GM18517 (cell line): ENCODE data around the gene FUT6.
"Not testable (repeated sequence)": the region's sequence is repeated elsewhere in the genome, so short reads cannot be mapped to it uniquely, and the experiment has no call there.

ENCODE experiments used
- ATAC-seq: cut with Tn5 transposase; IDR thresholded peaks from one replicate; pipeline ENCODE4 v1.9.1; 2021; ENCODE audit warnings: mild to moderate bottlenecking, moderate library complexity; ENCODE audit not compliant: unreplicated experiment

Gene FUT6

DNA sequence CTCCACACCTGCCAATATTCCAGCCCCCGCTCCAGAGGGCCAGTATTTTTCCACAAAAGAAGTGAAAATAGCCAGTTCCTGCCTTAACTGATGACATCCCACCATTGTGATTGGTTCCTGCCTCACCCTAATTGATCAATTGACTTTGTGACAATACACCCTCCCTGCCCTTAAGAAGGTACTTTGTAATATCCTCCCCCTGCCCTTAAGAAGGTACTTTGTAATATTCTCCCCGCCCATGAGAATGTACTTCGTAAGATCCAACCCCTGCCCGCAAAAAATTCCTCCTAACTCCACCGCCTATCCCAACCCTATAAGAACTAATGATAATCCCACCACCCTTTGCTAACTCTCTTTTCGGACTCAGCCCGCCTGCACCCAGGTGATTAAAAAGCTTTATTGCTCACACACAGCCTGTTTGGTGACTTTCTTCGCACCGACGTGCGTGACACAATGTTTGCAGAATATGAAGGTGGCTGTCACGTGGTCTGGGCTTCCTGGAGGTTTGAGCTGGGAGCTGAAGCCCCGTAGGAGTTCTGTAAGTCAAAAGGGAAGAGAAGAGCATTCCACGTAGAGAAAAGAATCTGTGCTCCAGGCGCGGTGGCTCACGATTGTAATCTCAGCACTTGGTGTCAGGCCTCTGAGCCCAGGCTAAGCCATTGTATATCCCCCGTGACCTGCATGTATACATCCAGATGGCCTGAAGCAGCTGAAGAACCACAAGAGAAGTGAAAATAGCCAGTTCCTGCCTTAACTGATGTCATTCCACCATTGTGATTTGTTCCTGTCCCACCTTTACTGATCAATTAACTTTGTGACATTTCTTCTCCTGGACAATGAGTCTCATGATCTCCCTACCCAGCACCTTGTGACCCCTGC is 17.9 kb upstream of the FUT6 start:
- no peak for ATAC-seq

DNA sequence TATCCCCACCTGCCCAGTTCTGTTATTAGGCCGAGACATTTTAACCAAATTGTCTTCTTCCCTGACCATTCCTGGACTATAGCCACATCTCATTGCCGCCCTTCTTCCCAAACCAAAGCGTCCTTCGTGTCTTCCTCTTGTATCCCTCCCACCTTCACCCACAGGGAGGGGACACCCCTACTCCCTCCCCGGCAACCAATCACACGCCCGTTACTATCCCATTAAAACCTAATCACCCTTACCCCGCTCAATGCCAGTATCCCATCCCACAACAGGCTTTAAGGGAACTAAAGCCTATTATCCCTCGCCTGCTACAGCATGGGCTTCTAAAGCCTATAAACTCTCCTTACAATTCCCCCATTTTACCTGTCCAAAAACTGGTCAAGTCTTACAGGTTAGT is 15.6 kb upstream of the FUT6 start:
- ATAC-seq, result not testable (repeated sequence)

DNA sequence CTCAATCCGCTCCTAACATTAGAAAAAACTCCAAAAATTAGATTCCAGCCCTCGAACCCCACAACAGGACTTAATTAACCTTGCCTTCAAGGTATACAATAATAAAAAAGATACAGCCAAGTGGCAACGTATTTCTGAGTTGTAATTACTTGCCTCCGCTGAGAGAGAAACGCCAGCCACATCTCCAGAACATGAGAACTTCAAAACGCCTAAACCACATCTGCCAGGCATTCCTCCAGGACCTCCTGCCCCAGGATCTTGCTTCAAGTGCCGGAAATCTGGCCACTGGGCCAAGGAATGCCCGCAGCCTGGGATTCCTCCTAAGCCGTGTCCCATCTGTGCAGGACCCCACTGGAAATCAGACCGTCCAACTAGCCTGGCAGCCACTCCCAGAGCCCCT is 14.6 kb upstream of the FUT6 start:
- ATAC-seq, result not testable (repeated sequence)

DNA sequence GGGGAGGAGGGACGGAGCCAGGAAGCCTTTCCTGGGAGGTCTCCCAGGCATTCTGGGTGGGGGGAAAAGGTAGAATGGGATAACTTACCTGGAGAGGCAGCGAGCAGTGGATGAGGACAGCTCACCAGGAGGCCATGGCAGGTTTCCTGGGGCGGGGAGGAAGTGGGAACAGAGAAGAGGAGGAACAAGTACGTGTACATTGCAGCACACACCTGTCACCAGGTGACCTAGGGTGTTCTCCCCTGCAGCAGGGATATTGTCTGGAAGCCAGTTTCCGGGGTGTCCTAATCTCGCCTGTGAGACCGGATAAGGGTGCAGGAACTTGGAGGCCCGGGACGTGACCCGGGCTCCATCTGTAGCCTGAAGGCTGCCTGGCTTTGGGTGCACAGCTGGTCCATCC is 11.8 kb upstream of the FUT6 start, which contains the start of gene FUT3:
Gene FUT3 (minus strand): TSS at position 148 of the 400 bp plus-strand sequence.
- no peak for ATAC-seq

DNA sequence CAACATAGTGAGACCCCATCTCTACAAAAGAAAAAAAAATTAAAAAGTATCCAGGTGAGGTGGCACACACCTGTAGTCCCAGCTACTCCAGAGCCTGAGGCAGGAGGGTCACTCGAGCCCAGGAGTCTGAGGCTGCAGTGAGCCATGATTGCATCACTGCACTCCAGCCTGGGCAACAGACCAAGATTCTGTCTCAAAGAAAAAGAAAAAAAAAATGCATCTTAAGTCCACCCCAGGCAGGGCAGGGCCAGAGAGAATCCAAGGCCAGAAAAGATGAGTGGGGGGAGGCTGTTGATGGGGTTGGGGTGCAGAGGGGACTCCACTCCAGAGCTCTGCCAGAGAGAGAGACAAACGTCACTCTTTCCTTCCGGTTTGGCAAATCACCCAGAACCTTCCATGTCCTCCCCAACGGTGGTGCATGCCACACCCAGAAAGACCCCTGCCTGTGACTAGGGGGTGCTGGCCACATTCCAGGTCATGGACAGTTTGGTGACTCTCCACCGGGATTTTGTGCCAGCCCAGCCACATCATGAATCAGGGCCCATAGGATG is 11.3 kb upstream of the FUT6 start:
- no peak for ATAC-seq

DNA sequence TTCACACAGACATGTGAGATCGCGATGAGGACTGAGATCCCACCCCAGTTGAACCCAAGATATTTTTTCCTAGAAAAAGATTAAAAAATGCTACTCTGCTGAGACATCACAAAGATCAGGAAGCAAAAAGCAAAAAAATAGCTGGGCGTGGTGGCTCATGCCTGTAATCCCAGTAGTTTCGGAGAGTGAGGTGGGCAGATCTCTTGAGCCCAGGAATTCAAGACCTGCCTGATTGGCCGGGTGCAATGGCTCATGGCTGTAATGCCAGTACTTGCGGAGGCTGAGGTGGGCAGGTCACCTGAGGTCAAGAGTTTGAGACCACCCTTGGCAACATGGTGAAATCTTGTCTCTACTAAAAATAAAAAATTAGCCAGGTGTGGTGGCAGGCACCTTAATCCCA is 10.7 kb upstream of the FUT6 start:
- no peak for ATAC-seq

DNA sequence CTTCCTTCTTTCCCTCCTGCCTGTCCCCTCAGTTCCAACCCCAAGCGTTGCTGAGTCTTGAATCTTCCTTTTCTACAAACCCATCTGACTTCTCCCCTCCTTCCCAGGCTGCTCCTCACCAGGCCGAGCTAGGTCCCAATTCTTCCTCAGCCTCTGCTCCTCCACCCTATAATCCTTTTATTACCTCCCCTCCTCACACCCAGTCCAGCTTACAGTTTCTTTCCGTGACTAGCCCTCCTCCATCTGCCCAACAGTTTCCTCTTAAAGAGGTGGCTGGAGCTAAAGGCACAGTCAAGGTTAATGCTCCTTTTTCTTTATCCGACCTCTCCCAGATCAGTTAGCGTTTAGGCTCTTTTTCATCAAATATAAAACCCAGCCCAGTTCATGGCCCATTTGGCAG is 9.1 kb upstream of the FUT6 start:
- not testable (repeated sequence) for ATAC-seq

DNA sequence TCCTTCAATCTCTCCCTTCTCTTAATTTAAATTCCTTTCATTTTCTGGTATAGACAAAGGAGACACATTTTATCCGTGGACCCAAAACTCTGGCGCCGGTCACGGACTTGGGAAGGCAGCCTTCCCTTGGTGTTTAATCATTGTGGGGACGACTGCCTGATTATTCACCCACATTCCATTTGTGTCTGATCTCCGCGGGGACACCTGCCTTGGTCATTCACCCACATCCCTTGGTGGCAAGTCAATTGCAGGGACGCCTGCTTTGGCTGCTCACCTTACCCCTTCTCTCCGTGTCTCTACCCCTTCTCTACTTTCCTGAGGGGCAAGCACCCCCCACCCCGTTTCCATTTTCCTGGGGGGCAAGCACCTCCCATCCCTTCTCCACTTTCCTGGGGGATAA is 8.3 kb upstream of the FUT6 start:
- ATAC-seq, result not testable (repeated sequence)

DNA sequence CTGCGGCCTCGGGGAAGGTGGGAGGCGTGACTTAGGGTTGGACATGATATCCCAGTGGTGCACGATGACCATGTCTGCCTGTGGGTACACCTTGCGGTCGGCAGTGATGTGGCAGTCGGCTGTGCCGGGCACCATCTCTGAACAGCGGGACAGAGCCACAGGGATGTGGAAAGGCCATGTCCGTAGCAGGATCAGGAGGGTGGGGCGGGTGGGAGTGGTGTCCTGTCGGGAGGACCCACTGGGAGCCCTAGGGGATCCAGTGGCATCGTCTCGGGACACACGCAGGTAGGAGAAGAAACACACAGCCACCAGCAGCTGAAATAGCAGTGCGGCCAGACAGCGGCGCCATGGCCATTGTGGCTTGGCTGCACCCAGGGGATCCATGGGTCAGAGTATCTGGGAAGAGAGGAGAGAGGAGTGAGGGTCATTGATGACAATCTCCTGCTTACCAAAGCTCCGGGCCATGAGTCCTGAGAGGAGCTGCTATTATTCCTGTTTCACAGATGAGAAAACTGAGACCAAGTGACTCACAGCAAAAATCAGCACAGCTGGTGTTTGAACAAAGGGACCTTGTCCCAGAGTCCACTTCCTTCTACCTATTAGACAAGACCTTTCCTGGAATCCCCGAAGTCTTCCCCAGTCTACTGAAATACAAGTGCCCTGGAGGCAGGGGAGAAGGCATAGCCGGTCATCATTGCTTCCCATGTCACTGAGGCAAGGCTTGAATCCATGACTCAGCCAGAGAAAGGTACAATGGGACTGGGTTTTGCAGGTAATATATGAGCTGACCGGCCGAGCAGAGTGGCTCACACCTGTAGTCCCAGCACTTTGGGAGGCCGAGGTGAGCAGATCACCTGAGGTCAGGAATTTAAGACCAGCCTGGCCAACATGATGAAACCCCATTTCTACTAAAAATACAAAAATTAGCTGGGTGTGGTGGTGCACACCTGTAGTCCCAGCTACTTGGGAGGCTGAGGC is 5.2 kb upstream of the FUT6 start:
- ATAC-seq, result no peak

DNA sequence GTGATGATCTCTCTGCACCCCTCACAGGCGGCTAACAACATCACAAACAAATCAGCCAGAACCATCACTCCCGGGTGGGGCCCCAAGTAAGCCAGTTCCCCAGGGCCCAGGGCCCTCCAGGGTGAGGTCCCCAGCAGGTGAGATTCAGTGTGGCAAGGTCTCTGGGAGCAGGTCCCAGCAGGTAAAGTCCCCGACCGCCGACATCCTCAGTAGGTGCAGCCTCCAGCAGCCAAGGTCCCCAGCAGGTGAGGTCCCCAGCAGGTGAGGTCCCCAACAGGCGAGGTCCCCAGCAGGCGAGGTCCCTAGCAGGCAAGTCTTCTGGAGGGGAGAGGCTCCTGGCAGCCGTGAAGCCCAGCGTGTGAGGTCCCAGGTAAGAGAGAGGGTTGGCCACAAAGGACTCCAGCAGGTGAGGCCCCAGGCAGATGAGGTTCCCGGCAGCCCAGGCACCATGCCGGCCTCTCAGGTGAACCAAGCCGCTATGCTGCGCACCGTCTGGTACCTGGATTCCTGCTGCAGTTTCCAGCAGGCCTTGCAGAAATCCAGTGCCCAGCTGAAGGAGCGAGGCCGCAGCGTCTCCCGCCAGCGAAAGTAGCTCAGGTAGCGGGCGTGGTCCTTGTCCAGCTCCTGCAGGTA is 3.9 kb upstream of the FUT6 start:
- no peak for ATAC-seq

DNA sequence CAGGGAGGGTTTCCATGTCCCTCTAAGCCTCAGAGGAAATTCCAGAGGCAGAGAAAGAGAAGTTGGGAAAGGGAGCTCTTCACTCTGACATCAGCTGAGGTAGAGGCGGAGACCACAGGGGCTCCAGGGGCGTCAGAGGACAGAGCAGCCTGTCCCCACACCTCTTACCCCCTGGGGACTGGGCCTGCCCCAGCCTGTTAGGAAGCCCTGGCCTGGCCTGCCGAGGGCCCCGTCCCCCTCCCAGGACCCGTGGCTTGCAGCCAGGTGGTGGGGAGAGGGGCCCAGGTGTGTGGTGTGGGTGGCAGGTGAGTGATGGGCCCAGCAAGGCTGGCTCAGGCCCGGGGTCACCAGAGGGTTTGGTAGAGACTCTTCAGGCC is 2.2 kb upstream of the FUT6 start:
- not testable (repeated sequence) for ATAC-seq

DNA sequence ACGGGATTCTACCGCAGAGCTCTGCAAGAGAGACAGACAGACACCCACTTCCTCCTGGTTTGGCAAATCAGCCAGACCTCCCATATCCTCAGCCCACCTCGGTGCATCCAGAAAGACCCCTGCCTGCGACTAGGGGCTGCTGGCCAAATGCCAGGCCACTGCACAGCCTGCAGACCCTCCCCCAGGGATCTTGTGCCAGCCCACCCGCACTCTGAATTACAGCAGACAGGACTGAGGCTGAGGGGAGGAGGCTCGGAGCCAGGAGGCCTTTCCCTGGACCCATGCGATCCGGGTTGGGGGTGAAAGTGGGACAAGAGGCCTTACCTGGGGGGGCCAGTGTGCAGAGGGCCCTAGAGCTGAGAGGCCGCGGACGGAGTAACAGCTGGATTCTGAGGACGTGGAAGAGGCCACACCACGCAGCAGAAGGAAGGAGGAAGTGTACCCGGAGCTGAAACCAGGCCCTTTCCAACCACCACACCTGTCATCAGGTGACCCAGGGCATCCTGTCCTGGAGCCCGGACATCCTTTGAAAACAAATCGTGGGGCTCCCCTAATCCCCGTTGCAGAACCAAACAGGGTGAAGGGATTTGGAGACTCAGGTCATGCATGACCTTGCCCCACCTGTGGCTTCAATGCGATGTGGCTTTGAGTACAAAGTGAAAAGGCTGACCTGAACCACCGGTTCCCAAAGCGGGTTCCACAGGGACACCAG is 993 bp downstream of the FUT6 start:
- no peak for ATAC-seq

DNA sequence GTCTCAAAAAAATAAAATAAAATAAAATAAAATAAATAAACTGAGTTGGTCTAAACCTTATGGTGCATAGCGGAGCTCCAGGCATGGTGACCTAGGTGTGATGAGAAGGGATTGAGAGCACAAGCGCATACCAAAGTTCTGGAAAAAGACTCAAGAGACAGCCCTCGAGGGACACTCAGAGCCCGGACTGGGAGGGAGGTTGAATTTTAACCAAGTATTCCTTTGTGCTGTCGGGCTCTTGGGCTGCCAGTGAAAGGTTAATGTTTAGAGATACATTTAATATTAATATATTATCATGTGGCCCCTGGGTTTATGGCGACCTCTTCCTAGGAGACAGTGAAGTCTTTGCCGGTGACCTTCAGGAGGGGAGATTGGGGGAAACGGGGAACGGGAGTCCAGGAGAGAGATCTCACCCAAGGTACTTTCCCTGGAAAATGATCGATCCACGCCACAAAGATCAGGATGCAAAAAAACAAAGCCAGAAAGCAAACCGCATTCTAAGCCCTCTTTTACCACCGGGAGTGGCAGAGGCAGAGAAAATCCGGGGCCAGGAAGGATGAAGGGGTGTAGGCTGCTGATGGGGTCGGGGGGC is 1.6 kb downstream of the FUT6 start:
- no peak for ATAC-seq

DNA sequence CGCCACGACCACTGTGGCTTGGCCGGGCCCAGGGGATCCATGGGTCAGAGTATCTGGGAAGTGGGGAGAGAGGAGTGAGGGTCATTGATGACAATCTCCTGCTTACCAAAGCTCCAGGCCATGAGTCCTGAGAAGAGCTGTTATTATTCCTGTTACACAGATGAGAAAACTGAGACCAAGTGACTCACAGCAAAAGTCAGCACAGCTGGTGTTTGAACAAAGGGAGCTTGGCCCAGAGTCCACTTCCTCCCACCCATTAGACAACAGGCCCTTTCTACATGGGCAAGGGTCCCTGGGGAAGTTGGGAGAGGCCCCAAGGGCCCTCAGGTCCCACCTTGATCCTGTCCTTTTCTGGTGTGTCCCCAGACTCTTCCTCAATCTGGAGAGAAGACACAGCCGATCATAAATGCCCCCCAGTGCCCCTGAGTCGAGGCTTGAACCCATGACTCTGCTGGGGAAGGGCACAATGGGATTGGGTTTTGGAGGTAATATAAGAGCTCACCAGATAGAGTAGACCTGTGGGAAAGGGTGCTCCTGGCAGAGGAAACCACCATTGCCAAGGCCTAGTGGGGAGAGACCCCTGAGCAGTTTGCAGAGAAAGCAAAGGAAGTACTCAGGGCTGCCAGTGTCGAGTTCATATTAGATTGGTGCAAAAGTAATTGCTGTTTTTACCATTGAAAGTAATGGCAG is 6.8 kb downstream of the FUT6 start:
- ATAC-seq, result no peak

DNA sequence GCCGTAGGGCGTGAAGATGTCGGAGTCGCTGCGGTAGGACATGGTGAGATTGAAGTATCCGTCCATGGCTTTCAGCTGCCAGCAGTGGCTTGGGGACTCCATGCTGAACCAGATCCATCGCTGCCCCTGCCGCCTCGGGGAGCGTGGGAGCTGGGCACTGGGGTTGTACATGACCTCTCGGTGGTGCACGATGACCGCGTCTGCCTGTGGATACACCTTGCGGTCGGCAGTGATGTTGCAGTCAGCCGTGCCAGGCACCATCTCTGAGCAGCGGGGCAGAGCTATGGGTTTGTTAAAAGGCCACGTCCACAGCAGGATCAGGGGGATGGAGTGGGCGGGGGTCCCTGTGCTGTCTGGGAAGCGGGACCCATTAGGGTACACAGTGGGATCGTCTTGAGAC is 7.4 kb downstream of the FUT6 start:
- no peak for ATAC-seq

DNA sequence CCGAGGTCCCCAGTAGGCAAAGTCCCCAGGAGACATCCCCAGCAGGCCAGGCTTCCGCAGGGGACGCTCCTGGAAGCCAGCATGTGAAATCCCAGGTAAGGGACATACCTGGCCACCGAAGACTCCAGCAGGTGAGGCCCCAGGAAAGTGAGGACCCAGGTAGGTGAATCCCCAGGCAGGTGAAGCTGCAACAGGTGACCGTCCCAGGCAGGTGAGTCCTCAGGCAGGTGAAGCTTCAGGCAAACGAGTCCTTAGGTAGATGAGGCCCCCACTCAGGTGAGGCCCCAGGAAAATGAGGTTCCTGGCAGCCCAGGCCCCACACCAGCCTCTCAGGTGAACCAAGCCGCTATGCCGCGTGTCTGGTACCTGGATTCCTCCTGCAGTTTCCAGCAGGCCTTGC is 8.3 kb downstream of the FUT6 start:
- ATAC-seq, result no peak

DNA sequence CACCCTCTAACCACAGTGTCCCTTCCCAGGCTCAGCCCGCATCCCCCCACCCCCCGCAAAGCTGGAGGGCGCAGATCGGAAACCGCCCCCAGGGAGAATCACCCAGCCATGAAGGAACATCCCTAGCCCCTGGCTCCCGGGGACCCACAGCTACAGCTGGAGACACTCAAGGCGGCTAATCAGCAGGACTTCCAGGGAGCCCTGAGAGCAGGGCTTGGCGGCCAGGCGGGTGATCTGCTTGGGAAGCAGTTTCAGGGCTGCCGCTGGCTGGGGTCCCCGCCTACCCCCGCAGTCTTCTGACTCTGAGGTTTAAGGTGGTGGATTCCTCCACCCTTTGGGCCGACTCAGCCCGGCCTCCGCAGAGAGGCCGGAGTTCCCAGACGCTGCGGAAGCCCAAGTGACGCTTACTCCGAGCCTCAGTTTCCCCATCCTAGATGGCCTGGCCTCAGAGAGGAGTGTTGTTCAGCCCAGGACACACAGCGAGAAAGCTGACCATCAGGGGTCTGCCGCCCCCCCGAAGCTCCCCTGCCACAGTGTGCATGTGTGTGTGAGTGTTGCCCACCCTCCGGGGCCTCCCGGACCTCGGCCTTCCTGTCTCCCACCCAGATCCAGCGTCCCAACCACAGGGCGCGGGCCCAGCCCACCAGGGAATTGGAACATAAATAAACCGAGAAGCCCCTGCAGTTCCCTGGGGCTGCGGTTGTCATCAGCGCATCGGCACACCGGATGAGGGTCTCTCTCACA is 9.8 kb downstream of the FUT6 start:
- no peak for ATAC-seq

DNA sequence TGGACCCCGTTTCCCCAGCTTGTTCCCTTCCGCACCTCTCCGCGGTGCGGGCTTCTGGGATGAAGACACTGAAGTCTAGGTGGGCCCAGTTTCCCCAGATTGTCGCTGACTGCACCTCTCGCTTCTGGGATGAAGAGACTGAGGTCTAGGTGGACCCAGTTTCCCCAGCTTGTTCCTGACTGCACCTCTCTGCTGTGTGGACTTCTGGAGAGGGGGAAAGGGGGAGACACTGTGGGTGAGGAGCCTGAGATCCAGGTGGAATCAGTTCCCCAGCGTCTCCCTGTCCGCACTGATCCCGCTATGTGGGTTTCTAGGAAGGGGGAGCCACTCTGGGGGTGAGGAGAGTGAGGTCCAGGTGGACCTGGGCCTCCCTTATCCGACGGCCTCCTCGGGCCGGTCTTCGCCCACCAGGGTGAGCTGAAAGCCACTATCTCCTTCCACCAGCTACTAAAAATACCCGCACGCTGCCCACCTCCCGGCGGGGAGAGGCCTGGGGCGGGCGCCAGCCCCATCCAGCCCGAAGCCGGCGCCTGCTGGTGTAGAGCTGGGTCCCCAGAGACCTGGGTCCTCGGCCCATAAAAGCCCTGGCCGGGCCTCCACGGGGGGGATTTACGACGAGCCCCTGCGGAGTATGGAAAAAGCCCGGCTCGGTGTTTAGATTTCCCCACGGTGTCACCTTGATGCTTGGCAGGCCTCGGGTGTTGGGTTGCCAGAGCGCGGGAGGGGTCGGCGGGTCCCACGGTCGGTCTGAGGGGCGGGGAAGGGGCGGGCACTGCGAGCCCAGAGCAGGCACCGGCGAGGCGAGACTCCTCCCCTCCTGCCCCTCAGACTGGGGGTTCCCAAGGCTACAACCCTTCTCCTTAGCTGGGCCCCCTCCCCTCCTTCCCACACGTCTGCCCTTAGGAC is 10.6 kb downstream of the FUT6 start:
- ATAC-seq, result no peak
